HG02763 (cell line): Measurements from ENCODE around the gene SFXN5.

ENCODE experiments used
- ATAC-seq: cut with Tn5 transposase; IDR thresholded peaks from one replicate; pipeline ENCODE4 v1.9.1; 2021; ENCODE audit warnings: mild to moderate bottlenecking, moderate library complexity; ENCODE audit not compliant: unreplicated experiment

Gene SFXN5

GRCh38 chr2:72959995-72960981, 111.2 kb downstream of the SFXN5 start:
- ATAC-seq: no peak

- no peak for ATAC-seq
Measured at GRCh38 chr2:72959554-72959953, 112.0 kb downstream of the SFXN5 start.

GRCh38 chr2:72958542-72959385, 112.7 kb downstream of the SFXN5 start:
- no peak for ATAC-seq

- no peak for ATAC-seq
Measured at GRCh38 chr2:72956936-72957335, 114.6 kb downstream of the SFXN5 start.

DNA sequence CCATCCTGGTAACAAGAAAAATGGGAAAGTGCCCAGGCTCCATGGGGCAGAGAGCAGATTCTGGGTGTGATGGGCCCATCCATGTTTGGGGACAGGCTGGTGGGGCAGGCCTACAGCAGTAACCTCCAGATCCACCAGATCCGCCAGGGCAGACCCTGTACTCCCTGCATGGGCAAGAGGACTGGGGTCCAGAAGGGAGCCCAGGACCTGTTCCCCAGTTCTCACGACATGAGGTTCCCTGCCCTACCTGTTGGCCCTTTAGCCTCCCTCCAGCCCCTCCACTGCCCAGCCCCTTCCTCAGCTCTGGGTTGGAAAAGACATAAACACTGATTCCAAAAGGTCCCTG, 115.5 kb downstream of the SFXN5 start:
- ATAC-seq: no peak

DNA sequence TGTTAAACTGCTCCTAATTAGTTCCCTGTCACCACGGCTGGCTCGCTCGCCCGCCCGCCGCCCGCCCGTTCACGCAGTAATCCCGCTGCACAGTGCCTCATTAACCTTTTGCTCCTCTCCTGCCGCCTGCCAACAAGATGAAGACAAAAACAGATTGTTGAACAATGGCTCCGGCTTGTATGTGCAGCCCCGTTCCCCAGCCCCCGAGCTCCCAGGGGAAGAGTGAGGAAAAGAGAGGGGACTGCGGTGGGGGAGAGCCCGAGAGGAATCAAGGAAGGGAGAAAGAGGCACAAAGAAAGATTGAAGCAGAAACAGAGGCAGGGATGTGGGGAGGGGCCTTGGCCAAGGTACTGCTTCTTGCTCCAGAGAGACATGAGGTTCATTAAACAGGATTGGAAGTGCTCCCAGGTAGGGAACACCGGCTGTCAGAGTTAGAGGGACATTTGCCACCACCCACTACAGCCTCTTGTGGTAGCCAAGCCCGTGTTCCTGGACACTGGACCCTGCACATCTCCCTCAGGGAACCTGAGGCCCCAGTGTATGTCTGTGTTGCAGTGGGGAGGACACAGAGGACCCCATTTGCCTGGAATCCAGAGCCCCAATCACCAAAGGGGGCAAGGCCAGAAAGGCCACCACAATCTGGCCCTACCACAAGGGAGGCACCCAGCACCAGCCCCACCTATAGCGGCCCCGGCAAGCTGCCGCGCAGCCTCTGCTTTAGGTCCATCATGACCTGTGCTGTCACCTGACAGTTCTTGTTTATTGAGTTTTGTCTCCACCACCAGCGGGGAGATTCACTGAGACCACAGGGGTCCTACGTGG, 116.1 kb downstream of the SFXN5 start:
- no peak for ATAC-seq

DNA sequence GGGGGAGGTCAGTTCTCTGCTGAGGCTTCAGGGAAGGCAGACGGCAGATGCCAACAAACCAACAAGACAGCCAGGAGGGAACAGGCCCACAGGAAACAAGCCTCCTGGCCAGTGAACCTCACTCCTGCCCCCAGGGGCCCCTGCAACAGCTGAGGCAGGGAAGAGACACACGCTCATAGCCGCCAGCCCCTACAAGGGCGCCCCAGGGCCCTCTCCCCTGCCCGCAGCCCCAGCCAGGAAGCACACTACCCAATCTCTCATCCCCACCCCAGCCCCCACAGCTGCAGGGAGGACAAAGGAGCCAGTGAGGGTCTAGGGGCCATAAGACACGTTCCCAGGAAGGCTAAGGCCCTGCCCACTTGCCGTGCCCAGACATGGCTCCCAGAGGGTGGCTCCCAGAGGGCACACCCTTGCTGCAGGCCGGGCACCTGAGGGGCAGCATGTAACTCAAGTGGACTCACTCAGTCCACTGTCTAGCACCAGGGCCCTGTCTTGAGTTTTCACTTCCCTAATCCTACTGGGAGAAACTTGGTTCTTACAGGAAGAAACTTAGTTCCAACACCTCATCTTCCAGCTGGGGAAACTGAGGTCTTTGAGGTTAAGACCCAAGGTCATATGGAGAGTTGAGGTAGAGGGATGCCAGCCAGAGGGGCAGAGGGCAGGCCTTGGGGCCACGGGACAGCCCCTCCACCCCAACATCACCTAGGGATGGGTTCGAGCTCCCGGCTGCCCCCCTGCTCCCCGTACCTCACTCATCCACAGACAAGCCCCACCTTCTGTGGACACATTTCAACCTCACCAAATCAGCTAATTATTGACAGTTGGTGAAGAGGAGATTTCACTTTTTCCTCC, 116.9 kb downstream of the SFXN5 start:
- ATAC-seq: no peak

DNA sequence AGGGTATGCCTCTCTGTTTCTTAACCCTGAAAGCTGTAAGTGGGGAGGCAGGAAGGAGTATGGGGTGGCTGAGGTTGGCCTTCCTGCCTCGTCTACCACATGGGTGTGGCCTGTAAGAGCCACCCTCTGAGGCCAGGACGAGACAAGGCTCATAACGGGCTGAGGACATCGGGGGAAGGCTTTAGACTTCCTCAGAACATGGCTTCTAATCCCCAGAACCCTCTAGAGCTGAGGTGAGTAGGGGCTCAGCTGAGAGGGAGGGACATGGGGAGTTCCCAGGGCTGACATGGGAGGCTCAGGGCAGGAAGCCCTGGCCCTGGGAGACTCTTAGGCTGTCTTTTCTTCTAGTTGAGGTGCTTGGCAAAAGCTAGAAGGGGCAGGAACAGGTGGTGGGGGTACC, 117.5 kb downstream of the SFXN5 start:
- no peak for ATAC-seq

DNA sequence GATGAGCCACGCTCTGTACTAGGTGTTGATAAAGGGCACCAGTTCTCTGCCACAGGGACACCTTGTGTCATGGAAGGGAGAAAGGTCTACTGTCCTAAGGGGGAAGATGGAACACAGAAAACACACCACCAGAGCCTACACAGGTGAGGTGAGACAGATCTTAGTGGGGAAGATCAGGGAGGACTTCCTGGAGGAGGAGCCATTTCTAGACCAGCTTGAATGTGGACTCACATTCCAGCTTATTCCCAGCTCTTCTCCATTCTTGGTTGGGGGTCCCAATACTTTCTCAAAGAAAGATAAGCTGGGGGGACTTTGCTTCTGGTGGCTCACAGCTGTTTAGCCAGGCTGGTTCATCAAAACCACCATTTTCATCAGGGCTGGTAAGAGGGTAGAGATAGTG, 118.0 kb downstream of the SFXN5 start:
- ATAC-seq: no peak

DNA sequence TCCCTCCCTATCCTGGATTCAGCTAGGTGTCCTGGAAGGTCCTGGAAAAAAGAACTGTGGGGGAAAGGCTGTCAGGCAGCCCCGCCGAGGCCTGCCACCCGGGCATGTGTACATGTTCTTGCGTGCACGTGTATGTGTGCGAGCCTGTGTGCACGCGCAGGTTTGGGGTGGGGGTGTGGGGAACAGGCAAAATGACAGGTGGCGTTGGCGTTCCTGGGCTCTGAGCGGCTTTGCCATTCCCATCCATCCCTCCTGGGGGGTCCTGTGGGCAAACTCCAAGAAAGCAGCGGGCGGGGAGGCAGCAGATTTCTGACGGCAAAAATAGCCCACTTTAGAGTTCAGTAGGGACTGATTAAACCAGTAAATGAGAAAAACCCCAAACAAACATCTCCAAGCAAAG, 118.6 kb downstream of the SFXN5 start:
- no peak for ATAC-seq

DNA sequence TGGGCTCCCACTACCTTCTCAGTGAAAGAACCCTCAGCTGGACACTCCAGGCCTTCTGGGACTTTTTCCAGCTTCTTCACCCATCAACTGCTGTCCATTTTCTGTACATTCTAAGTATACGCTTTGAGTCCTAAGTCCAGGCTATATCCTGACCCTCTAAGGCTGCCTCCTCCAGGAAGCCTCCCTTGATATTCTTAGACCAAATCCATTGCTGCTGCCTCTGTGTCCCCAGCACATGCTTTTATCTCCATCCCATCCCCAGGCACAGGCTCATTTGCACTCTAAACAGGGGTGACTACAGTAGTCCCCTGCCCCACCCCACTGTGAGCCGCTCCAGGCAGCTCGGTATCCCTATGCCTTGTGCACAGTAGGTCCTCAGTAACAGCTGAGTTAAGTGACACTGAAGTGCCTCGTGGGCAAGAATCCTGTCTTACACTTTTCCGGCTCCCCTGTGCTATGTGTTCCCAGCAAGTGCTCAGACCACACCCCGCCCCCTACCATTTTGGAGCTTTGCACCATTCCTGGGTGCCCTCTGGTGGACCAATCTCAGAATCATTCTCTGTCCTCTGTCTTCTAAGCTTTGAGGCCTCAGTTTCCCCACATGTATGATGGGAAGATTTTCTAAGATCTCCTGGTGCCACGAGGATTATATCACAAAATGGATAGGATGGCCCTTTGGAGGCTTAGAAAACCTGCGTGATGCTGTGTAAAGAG, 119.2 kb downstream of the SFXN5 start:
- no peak for ATAC-seq

- no peak for ATAC-seq
Measured at GRCh38 chr2:72951303-72952095, 120.0 kb downstream of the SFXN5 start.

DNA sequence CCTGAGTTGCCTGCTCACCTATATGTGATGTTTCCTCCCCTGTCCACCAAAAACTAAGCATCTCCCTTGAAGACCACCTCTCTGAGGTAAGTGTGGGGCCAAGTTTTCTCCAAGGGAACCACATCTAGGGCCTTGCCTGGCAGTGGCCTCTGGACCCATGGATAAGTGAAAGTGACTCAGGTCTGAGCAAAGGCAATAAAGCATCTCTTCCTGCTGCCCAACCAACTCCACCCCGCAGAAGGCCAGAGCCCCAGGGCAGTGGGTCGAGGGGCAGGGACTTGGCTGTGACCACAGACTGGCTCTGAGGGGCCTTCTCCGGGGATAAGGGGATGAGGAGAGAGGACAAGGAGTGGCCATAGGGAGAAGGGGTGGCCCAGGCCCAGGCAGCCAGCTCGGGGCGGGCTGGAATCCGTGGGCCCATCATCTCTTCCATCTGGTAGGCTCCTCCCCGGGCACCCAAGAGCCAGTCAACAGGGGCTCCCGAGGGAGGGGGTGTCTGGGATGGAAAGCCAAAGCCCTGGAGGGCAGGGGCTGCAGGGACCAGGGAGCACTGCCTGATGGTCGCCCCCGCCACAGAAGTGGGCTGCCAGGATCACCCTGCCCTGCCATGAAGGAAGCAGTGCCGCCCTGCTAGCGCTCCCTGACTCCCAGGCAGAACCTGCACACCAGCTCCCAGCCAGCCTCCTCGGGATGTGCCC, 120.8 kb downstream of the SFXN5 start:
- ATAC-seq: no peak

DNA sequence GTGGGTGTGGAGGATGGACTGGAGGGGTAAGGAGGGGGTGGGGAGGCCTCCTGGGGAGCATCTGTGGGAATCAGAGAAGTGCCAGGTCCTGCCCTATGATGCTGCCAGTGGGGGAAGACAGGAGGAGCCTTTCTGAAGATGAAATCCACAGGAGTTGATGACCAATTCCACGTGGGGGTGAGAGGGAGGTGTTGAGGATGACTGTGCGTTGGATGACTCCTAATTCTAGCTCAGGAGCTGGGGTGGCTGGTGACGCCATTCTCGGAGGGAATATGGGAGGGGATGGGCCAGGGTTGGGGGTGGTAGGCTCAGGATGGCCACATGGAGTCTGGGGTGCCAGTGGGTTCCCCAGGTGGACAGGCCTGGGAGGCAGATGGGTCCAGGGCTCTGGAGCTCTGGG, 121.9 kb downstream of the SFXN5 start:
- ATAC-seq: no peak

DNA sequence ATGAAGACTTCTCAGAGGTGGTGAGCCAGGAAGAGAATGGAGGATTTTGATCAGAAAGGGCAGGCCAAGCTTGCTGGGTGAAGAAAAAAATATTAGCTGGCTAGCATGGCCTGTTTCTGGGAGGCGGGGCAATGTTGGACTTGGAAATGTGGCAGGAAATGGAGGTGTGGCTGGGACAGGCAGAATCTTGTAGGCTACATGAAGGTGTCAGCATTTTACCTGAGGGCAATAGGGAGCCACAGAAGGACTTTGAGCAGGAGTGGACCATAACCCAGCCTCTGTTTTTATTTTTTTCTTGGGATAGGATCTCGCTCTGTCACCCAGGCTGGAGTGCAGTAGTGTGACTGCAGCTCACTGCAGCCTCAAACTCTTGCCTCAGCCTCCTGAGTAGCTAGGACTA, 122.5 kb downstream of the SFXN5 start:
- no peak for ATAC-seq

- ATAC-seq: no peak
Measured at GRCh38 chr2:72947952-72948830, 123.3 kb downstream of the SFXN5 start.

DNA sequence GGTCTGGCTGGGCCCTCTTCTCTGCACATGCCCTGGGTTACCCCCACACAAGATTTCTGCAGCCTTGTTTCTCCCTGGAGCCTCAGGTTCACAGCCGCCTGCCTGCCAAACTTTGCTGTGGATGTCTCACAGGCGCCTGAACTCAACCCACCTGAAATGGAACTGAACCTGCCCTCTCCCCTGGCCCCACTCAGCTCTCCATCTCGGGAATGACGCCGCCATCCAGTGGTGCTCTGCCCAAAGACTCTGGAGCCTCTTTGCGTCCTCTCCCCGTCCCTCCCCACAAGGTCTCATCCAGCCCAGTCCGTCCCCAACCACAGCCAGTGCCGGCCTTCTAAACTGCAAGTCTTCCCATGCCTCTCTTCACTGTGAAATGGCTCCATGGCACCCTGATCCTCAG, 125.0 kb downstream of the SFXN5 start:
- no peak for ATAC-seq
